Measurements from ENCODE around the gene CST6. TPM values are rescaled to one million over a fixed set of nuclear protein-coding genes. Genes with fewer than 3 reads are reported as not detected.
A peak's percentile ranks its signal among the peaks of the same experiment; 100 is the strongest.

CST6 gene
- total and polyA plus RNA-seq, 2 of the 4 experiments (the other 2 are of a cell fraction), result 0.54 to 3.0 TPM

- H3K9me3 ChIP-seq (ENCODE audit: control insufficient read depth, insufficient read depth, low read length), result no peaks in the 10 kb centered on the region
- no peaks in the 10 kb centered on the region for H3K9me1 ChIP-seq (ENCODE audit: insufficient read depth, low read length)
- H4K8ac ChIP-seq (ENCODE audit: low read depth in 2 of 2, low read length in 2 of 2), result no peak within 1 kb of the TSS
- dilution Hi-C loops (cut with HindIII; ENCODE audit: low sequenced_read_pairs, unreplicated experiment), result no loop called here
- in situ Hi-C loops (cut with MboI; ENCODE audit: low sequenced_read_pairs), result no loop called here
- POLR2A ChIA-PET (ENCODE audit: unreplicated experiment), result interaction anchor here (0.6 kb wide), 1 partner anchor 28 kb away, joined by 3 read pairs; no protein-coding TSS in a partner anchor
- H2BK15ac ChIP-seq (ENCODE audit: low read depth, low read length), result no peak within 1 kb of the TSS
- peaks cover 0 to 4% of the 10 kb centered on the region in 2 experiments; a peak in 1 of 4 replicates for H3K79me1 ChIP-seq (ENCODE audit: low read depth in 1 of 2, low read length in 2 of 2)
- BruUV-seq (replicated peaks), result no TSS peak
- no peak for TF ChIP-seq POLR2A (IDR thresholded peaks at IDR 0.05; ENCODE audit: low read depth, low read length)
- TF ChIP-seq CHD1 (IDR thresholded peaks at IDR 0.05; ENCODE audit: low read depth, low read length), result no peak
- no peak for TF ChIP-seq RAD21 (IDR thresholded peaks at IDR 0.05; ENCODE audit: low read length)
- no peak for TF ChIP-seq MAZ (IDR thresholded peaks at IDR 0.05; ENCODE audit: borderline replicate concordance, low read depth, low read length)
- TF ChIP-seq FOS (IDR thresholded peaks at IDR 0.05; ENCODE audit: low read depth, low read length), result no peak
- no peak for TF ChIP-seq RFX5 (IDR thresholded peaks at IDR 0.05; ENCODE audit: low read depth, low read length)
- TF ChIP-seq CEBPB (IDR thresholded peaks at IDR 0.05; ENCODE audit: low read depth, low read length), result no peak
- TF ChIP-seq BHLHE40 (IDR thresholded peaks at IDR 0.05; ENCODE audit: low read depth, low read length), result no peak
- no peak for TF ChIP-seq RCOR1 (IDR thresholded peaks at IDR 0.05; ENCODE audit: insufficient replicate concordance, low read length)
- TF ChIP-seq USF2 (IDR thresholded peaks at IDR 0.05; ENCODE audit: low read depth, low read length), result no peak
- no peak for TF ChIP-seq ELK1 (IDR thresholded peaks at IDR 0.05; ENCODE audit: borderline replicate concordance, low read depth, low read length)
- no peak within 1 kb of the TSS for H3K4ac ChIP-seq (ENCODE audit: low read depth, low read length)
- H2AK9ac ChIP-seq (replicated peaks; ENCODE audit: low read depth, low read length, poor library complexity), result peak within 1 kb of the TSS; percentile 37
- H3K18ac ChIP-seq (ENCODE audit: low read depth, low read length), result no peak within 1 kb of the TSS
- no peak for ATAC-seq (ENCODE audit: low read depth)
- no peaks in the 10 kb centered on the region for H3K36me3 ChIP-seq (ENCODE audit: control insufficient read depth, insufficient read depth, low read length)
- H4K20me1 ChIP-seq (ENCODE audit: insufficient read depth, low read length), result no peaks in the 10 kb centered on the region
- H2AFZ ChIP-seq (replicated peaks; ENCODE audit: low read length, poor library complexity), result no peak within 1 kb of the TSS
- no peak within 1 kb of the TSS for H2BK5ac ChIP-seq (ENCODE audit: low read depth, low read length, poor library complexity, severe bottlenecking)
- H3K9ac ChIP-seq (ENCODE audit: low read depth, low read length), result no peak within 1 kb of the TSS
- H3K27ac ChIP-seq (ENCODE audit: insufficient read depth, low read length), result no peak within 1 kb of the TSS
- H4K5ac ChIP-seq (ENCODE audit: low read depth, low read length), result no peak within 1 kb of the TSS
- H3K56ac ChIP-seq (ENCODE audit: extremely low read depth, insufficient read depth, low read length), result no peak within 1 kb of the TSS
- intact Hi-C loops (cut with micrococcal nuclease), result no loop called here
- no peaks in the 10 kb centered on the region; the same call in 1 of the 2 replicates for H3K27me3 ChIP-seq (ENCODE audit: control insufficient read depth, insufficient read depth, low read length)
- no peak within 1 kb of the TSS for H3K23ac ChIP-seq (ENCODE audit: low read depth, low read length)
- no peak within 1 kb of the TSS for H3K14ac ChIP-seq (replicated peaks; ENCODE audit: low read depth, low read length)
- no peak within 1 kb of the TSS for H3K4me2 ChIP-seq (ENCODE audit: low read depth, low read length)
- WGBS, 2 experiments (ENCODE audit: extremely low coverage in 2 of 2, insufficient read length in 1 of 2), result 90% methylated on average over 12 of the region's 18 CpGs; no CpG with 5 or more reads in 1 of the 2 experiments
- H4K91ac ChIP-seq (ENCODE audit: insufficient read depth, low read depth, low read length), result no peak within 1 kb of the TSS
- no peak within 1 kb of the TSS for H3K4me3 ChIP-seq (ENCODE audit: insufficient read depth, low read depth, low read length)
- no peak within 1 kb of the TSS for H2AK5ac ChIP-seq (ENCODE audit: low read depth, low read length)
- H2BK20ac ChIP-seq (ENCODE audit: low read depth, low read length), result no peak within 1 kb of the TSS
- DNase-seq, result no peak
- no peak within 1 kb of the TSS for H2BK120ac ChIP-seq (ENCODE audit: low read depth, low read length)
- peaks cover 6% of the 10 kb centered on the region for H3K4me1 ChIP-seq (ENCODE audit: control insufficient read depth, insufficient read depth, low read length)
- CTCF ChIA-PET, result interaction anchor here (0.6 kb wide), 1 partner anchor 124 kb away, joined by 4 read pairs; no protein-coding TSS in a partner anchor
Measured at GRCh38 chr11:66026017-66026529, 14.3 kb downstream of the CST6 start, which contains the start of gene CATSPER1. CATSPER1 (minus strand) TSS chr11:66026479; CDS start chr11:66026379, 100 bp downstream.

Measured in IMR-90 (cell line).